T-helper 17 cell (primary cell): Measurements from ENCODE around the gene GPC3. TPM values are rescaled to one million over a fixed set of nuclear protein-coding genes. Genes with fewer than 3 reads are reported as not detected.

Source experiments
- ATAC-seq: fragments of 150-1000 bp; cut with Tn5 transposase; 2 replicates; pipeline ENCODE4 v1.10.0; 2021; ENCODE audit warnings: mild to moderate bottlenecking, moderate library complexity
- DNase-seq, 3 donors: peaks; one replicate each; pipeline versions ENCODE4 v3.0.0 to v3.0.0-alpha.2; 2020 to 2021
- H3K9me3 ChIP-seq: one replicate; pipeline ENCODE4 v1.7.0; 2013; ENCODE audit warnings: low read length, mild to moderate bottlenecking; ENCODE audit not compliant: control insufficient read depth, poor library complexity, severe bottlenecking
- H3K27ac Mint-ChIP-seq: one replicate; pipeline ENCODE4 v1.8.0; 2022; ENCODE audit warnings: mild to moderate bottlenecking, moderate library complexity, mixed read lengths
- H3K27me3 Mint-ChIP-seq: one replicate; pipeline ENCODE4 v1.8.0; 2022; ENCODE audit warnings: mixed read lengths
- H3K36me3 Mint-ChIP-seq: one replicate; pipeline ENCODE4 v1.8.0; 2022; ENCODE audit warnings: low read depth, mixed read lengths
- H3K4me1 Mint-ChIP-seq: one replicate; pipeline ENCODE4 v1.8.0; 2022; ENCODE audit warnings: mild to moderate bottlenecking, mixed read lengths
- H3K4me3 Mint-ChIP-seq: one replicate; pipeline ENCODE4 v1.8.0; 2022; ENCODE audit warnings: mild to moderate bottlenecking, moderate library complexity, mixed read lengths
- total RNA-seq, 4 donors: library from RNA in 2 of 4; stranded (reverse) in 2 of 4; gene quantifications; one replicate each; pipeline ENCODE4 v1.2.3 and lab custom pipeline; 2022 to 2026

GPC3 gene
- total RNA-seq, 2 donors from 2014 or later: 0.20 to 0.39 TPM

GRCh38 chrX:133594156-133594555, 391.2 kb downstream of the GPC3 start:
- Mint-ChIP-seq H3K27ac (no peak overlapping the region), H3K36me3 (no peaks in the 10 kb centered on the region), H3K4me3 (no peak overlapping the region), H3K4me1 (no peaks in the 10 kb centered on the region), H3K27me3 (no peaks in the 10 kb centered on the region)
- DNase-seq (no peak), ATAC-seq (no peak)
- no peaks in the 10 kb centered on the region for H3K9me3 ChIP-seq

GRCh38 chrX:133593531-133593930, 391.9 kb downstream of the GPC3 start:
- DNase-seq (no peak), ATAC-seq (no peak)
- H3K4me1 Mint-ChIP-seq: no peaks in the 10 kb centered on the region
- H3K27me3 Mint-ChIP-seq: no peaks in the 10 kb centered on the region
- no peaks in the 10 kb centered on the region for H3K36me3 Mint-ChIP-seq
- no peak overlapping the region for H3K4me3 Mint-ChIP-seq
- no peaks in the 10 kb centered on the region for H3K9me3 ChIP-seq
- H3K27ac Mint-ChIP-seq: no peak overlapping the region

- DNase-seq: no peak
- Mint-ChIP-seq H3K27ac (no peak overlapping the region), H3K27me3 (no peaks in the 10 kb centered on the region), H3K4me1 (no peaks in the 10 kb centered on the region), H3K4me3 (no peak overlapping the region), H3K36me3 (no peaks in the 10 kb centered on the region)
- no peak for ATAC-seq
- H3K9me3 ChIP-seq: no peaks in the 10 kb centered on the region
Observed at GRCh38 chrX:133590703-133591505, 394.5 kb downstream of the GPC3 start.

DNA sequence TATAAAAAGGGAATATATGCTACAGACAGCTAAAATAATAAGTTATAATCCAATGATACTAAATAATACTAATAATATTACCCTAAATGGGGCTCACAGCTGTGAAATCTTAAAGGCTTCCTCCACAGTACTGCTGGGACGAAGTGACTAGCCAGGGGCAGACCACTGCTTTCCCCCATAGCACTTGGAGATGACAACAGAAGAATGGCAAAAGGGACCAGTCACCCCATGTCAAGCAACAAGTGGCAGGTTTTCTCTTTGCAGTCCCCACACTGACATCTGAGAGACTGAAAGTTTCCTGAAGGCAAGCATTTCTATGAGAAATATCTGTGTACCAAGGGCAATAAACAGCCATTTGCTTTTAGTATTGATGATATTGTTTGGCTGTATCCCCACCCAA, 396.6 kb downstream of the GPC3 start:
- no peaks in the 10 kb centered on the region for H3K36me3 Mint-ChIP-seq
- H3K4me1 Mint-ChIP-seq: no peaks in the 10 kb centered on the region
- H3K27me3 Mint-ChIP-seq: no peaks in the 10 kb centered on the region
- no peak for DNase-seq
- no peak overlapping the region for H3K27ac Mint-ChIP-seq
- H3K9me3 ChIP-seq: no peaks in the 10 kb centered on the region
- ATAC-seq: no peak
- H3K4me3 Mint-ChIP-seq: no peak overlapping the region

DNA sequence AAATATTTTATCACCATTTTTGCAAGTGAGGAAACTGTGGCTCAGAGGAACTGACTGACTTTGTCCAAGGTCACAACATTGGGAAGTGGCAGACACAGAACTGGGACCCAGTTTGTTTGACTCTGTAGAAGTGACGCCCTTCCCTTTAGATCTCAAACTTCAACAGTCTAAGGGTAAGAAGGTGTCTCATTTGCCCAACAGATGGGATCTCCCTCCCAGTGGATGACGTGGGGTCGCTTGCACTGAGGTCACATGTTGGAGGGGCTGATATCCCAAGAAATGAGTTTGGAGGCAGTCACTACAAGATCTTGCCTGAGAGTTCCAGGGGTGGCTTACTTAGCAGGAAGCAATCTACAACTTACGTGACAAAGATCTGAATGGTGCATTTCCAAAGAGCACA, 397.6 kb downstream of the GPC3 start:
- no peak for ATAC-seq
- Mint-ChIP-seq H3K27ac (no peak overlapping the region), H3K4me3 (no peak overlapping the region), H3K36me3 (no peaks in the 10 kb centered on the region), H3K27me3 (peaks cover 1% of the 10 kb centered on the region), H3K4me1 (no peaks in the 10 kb centered on the region)
- no peaks in the 10 kb centered on the region for H3K9me3 ChIP-seq
- no peak for DNase-seq

DNA sequence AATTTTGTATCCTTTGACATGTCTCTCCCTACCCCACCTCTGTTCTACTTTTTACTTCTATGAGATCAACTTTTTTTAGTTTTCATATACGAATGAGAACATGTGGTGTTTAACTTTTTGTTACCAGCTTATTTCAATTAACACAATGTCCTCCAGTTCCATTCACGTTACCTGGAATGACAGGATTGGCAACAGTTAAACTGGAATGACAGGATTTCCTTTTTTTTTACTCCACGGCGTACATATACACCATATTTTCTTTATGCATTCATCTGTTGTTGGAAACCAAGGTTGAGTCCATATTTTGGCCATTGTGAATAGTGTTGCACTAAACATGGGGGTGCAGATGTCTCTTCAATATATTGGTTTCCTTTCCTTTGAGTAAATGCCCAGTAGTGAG, 398.3 kb downstream of the GPC3 start:
- no peak for ATAC-seq
- Mint-ChIP-seq H3K4me3 (no peak overlapping the region), H3K4me1 (no peaks in the 10 kb centered on the region)

DNA sequence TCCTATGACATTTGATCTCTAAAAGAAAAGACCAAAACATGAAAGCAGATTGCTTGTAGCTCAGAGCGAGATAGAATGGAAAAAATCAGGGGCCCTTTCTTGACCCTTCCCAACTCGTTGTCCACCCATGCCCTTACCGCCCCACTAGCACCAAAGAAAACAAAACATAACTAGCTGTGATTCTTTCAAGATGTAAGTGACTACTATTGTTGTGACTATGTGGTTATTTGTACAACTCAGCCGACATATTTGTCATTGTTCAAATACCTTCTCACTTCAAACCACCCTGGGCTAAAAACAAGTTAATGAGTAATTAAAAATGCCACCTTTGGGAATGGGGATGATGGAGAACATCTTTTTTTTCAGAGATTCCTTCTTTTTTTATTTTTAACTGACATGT, 399.0 kb downstream of the GPC3 start:
- DNase-seq (no peak), ATAC-seq (no peak)
- no peak overlapping the region for H3K27ac Mint-ChIP-seq
- peaks cover 7% of the 10 kb centered on the region for H3K27me3 Mint-ChIP-seq
- H3K9me3 ChIP-seq: no peaks in the 10 kb centered on the region
- no peaks in the 10 kb centered on the region for H3K36me3 Mint-ChIP-seq
- no peaks in the 10 kb centered on the region for H3K4me1 Mint-ChIP-seq
- no peak overlapping the region for H3K4me3 Mint-ChIP-seq

More for the DNA sequence above, 398.3 kb downstream of the GPC3 start:
- no peak overlapping the region for H3K27ac Mint-ChIP-seq
- no peaks in the 10 kb centered on the region for H3K9me3 ChIP-seq
- H3K27me3 Mint-ChIP-seq: peaks cover 7% of the 10 kb centered on the region
- DNase-seq: no peak
- H3K36me3 Mint-ChIP-seq: no peaks in the 10 kb centered on the region

GRCh38 chrX:133583825-133584224, 401.6 kb downstream of the GPC3 start:
- peaks cover 7% of the 10 kb centered on the region for H3K27me3 Mint-ChIP-seq
- no peaks in the 10 kb centered on the region for H3K4me1 Mint-ChIP-seq
- DNase-seq (no peak), ATAC-seq (no peak)
- no peak overlapping the region for H3K27ac Mint-ChIP-seq
- no peaks in the 10 kb centered on the region for H3K36me3 Mint-ChIP-seq
- H3K4me3 Mint-ChIP-seq: no peak overlapping the region
- no peaks in the 10 kb centered on the region for H3K9me3 ChIP-seq

- Mint-ChIP-seq H3K27me3 (peaks cover 7% of the 10 kb centered on the region), H3K27ac (no peak overlapping the region), H3K36me3 (no peaks in the 10 kb centered on the region), H3K4me1 (no peaks in the 10 kb centered on the region), H3K4me3 (no peak overlapping the region)
- ATAC-seq (no peak), DNase-seq (no peak)
- H3K9me3 ChIP-seq: no peaks in the 10 kb centered on the region
Observed at GRCh38 chrX:133580625-133581024, 404.8 kb downstream of the GPC3 start.

DNA sequence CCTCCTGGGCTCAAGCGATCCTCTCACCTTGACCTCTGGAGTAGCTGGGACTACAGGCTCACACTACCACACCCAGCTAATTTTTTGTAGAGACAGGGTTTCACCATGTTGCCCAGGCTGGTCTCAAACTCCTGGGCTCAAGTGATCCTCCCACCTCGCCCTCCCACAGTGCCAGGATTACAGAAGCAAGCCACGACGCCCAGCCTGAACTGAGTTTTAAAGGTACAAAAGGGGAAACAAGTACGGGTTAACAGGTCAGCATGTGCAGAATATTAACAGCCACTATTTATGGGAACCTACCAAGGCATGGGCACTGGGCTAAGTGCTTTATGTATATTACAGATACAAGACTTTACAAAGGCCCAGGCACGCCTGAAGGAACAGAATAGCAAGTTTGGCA, 405.8 kb downstream of the GPC3 start:
- Mint-ChIP-seq H3K4me1 (no peaks in the 10 kb centered on the region), H3K4me3 (no peak overlapping the region)

GRCh38 chrX:133576876-133577275, 408.5 kb downstream of the GPC3 start:
- Mint-ChIP-seq H3K4me1 (no peaks in the 10 kb centered on the region), H3K4me3 (no peak overlapping the region), H3K27me3 (no peaks in the 10 kb centered on the region), H3K27ac (no peak overlapping the region), H3K36me3 (no peaks in the 10 kb centered on the region)
- no peak for ATAC-seq
- DNase-seq: no peak
- H3K9me3 ChIP-seq: no peaks in the 10 kb centered on the region

More for the DNA sequence above, 405.8 kb downstream of the GPC3 start:
- no peak for DNase-seq
- no peak for ATAC-seq
- Mint-ChIP-seq H3K27ac (no peak overlapping the region), H3K36me3 (no peaks in the 10 kb centered on the region), H3K27me3 (peaks cover 7% of the 10 kb centered on the region)
- H3K9me3 ChIP-seq: no peaks in the 10 kb centered on the region

- no peak for ATAC-seq
- Mint-ChIP-seq H3K4me3 (no peak overlapping the region), H3K36me3 (no peaks in the 10 kb centered on the region), H3K27ac (no peak overlapping the region), H3K4me1 (no peaks in the 10 kb centered on the region), H3K27me3 (no peaks in the 10 kb centered on the region)
- no peaks in the 10 kb centered on the region for H3K9me3 ChIP-seq
- no peak for DNase-seq
Observed at GRCh38 chrX:133575501-133576136, 409.8 kb downstream of the GPC3 start.

GRCh38 chrX:133574716-133575115, 410.7 kb downstream of the GPC3 start:
- Mint-ChIP-seq H3K4me1 (no peaks in the 10 kb centered on the region), H3K27me3 (no peaks in the 10 kb centered on the region), H3K4me3 (no peak overlapping the region)

GRCh38 chrX:133570549-133570948, 414.8 kb downstream of the GPC3 start:
- no peak for ATAC-seq
- H3K27me3 Mint-ChIP-seq: no peaks in the 10 kb centered on the region

More at GRCh38 chrX:133574716-133575115, 410.7 kb downstream of the GPC3 start:
- Mint-ChIP-seq H3K36me3 (no peaks in the 10 kb centered on the region), H3K27ac (no peak overlapping the region)
- no peaks in the 10 kb centered on the region for H3K9me3 ChIP-seq
- DNase-seq (no peak), ATAC-seq (no peak)

More at GRCh38 chrX:133570549-133570948, 414.8 kb downstream of the GPC3 start:
- no peaks in the 10 kb centered on the region for H3K36me3 Mint-ChIP-seq
- no peak for DNase-seq
- H3K4me3 Mint-ChIP-seq: no peak overlapping the region
- H3K27ac Mint-ChIP-seq: no peak overlapping the region
- H3K9me3 ChIP-seq: no peaks in the 10 kb centered on the region
- no peaks in the 10 kb centered on the region for H3K4me1 Mint-ChIP-seq
